Neural progenitor cell (in vitro differentiated cells): ENCODE measurements around the gene TRPM2. TPM values are rescaled to one million over a fixed set of nuclear protein-coding genes. Genes with fewer than 3 reads are reported as not detected.

ENCODE experiments used
- DNase-seq: peaks from one replicate; pipeline ENCODE4 v3.0.0-alpha.2; 2016; ENCODE audit warnings: low spot score
- H2AFZ ChIP-seq: fragments of 200-600 bp; sonication (generic); replicated peaks from 2 replicates; pipeline ENCODE4 v1.6.1; 2016; ENCODE audit warnings: antibody characterized with exemption
- H3F3A ChIP-seq: fragments of 200-600 bp; sonication (generic); 2 replicates; pipeline ENCODE4 v1.6.1; 2016; ENCODE audit warnings: antibody characterized with exemption, low read depth
- H3K27ac ChIP-seq: fragments of 200-600 bp; sonication (generic); 2 replicates; pipeline ENCODE4 v1.5.1; 2016; ENCODE audit warnings: mild to moderate bottlenecking
- H3K27me3 ChIP-seq: fragments of 200-600 bp; sonication (generic); 2 replicates; pipeline ENCODE4 v1.6.1; 2016; ENCODE audit warnings: mild to moderate bottlenecking, moderate library complexity
- H3K36me3 ChIP-seq: fragments of 200-600 bp; sonication (generic); 2 replicates; pipeline ENCODE4 v1.5.1; 2016
- H3K4me1 ChIP-seq: fragments of 200-600 bp; sonication (generic); 2 replicates; pipeline ENCODE4 v1.6.1; 2016; ENCODE audit warnings: mixed run types
- H3K4me2 ChIP-seq: fragments of 200-600 bp; sonication (generic); 2 replicates; pipeline ENCODE4 v1.6.1; 2016
- H3K4me3 ChIP-seq: fragments of 200-600 bp; sonication (generic); 2 replicates; pipeline ENCODE4 v1.5.1; 2016
- H3K79me2 ChIP-seq: fragments of 200-600 bp; sonication (generic); 2 replicates; pipeline ENCODE4 v1.6.1; 2016; ENCODE audit warnings: low read depth
- H3K9ac ChIP-seq: fragments of 200-600 bp; sonication (generic); 2 replicates; pipeline ENCODE4 v1.6.1; 2016
- H3K9me3 ChIP-seq: fragments of 200-600 bp; sonication (generic); 2 replicates; pipeline ENCODE4 v1.5.1; 2016; ENCODE audit warnings: low read depth
- H4K20me1 ChIP-seq: fragments of 200-600 bp; sonication (generic); 2 replicates; pipeline ENCODE4 v1.6.1; 2016; ENCODE audit warnings: low read depth
- H3K27ac Mint-ChIP-seq: 3 replicates; pipeline ENCODE4 v1.8.0; 2021; ENCODE audit warnings: mixed read lengths
- H3K27me3 Mint-ChIP-seq: 2 replicates; pipeline ENCODE4 v1.8.0; 2022; ENCODE audit warnings: low read depth, mild to moderate bottlenecking, inconsistent platforms, moderate library complexity, mixed read lengths; ENCODE audit not compliant: insufficient read depth
- H3K36me3 Mint-ChIP-seq: 3 replicates; pipeline ENCODE4 v1.8.0; 2021; ENCODE audit warnings: mixed read lengths
- H3K4me1 Mint-ChIP-seq: 3 replicates; pipeline ENCODE4 v1.8.0; 2021; ENCODE audit warnings: mixed read lengths
- H3K4me3 Mint-ChIP-seq: 3 replicates; pipeline ENCODE4 v1.8.0; 2021; ENCODE audit warnings: mild to moderate bottlenecking, moderate library complexity, mixed read lengths
- H3K9me3 Mint-ChIP-seq: 3 replicates; pipeline ENCODE4 v1.8.0; 2020; ENCODE audit warnings: mixed read lengths
- EZH2 ChIP-seq: fragments of 200-600 bp; sonication (generic); IDR thresholded peaks from 2 replicates; pipeline ENCODE4 v1.6.1; 2017; ENCODE audit warnings: antibody characterized with exemption, mild to moderate bottlenecking, moderate library complexity
- EZH2phosphoT487 ChIP-seq: fragments of 200-600 bp; sonication (generic); IDR thresholded peaks from 2 replicates; pipeline ENCODE4 v1.6.1; 2017; ENCODE audit warnings: antibody characterized with exemption
- total RNA-seq: library from RNA; depleted of rRNA; stranded (reverse); fragments of >200 nt; gene quantifications from 2 replicates; pipeline ENCODE4 v1.2.3, GENCODE V29; 2015; ENCODE audit warnings: low replicate concordance
- TF ChIP-seq, protein P1 (sequence below): fragments of 200-600 bp; sonication (generic); IDR thresholded peaks from 2 replicates; pipeline ENCODE4 v1.5.1; 2017; ENCODE audit warnings: antibody characterized with exemption, mild to moderate bottlenecking

TRPM2 gene
- total RNA-seq, 1 donor from 2014 or later = not detected

DNA sequence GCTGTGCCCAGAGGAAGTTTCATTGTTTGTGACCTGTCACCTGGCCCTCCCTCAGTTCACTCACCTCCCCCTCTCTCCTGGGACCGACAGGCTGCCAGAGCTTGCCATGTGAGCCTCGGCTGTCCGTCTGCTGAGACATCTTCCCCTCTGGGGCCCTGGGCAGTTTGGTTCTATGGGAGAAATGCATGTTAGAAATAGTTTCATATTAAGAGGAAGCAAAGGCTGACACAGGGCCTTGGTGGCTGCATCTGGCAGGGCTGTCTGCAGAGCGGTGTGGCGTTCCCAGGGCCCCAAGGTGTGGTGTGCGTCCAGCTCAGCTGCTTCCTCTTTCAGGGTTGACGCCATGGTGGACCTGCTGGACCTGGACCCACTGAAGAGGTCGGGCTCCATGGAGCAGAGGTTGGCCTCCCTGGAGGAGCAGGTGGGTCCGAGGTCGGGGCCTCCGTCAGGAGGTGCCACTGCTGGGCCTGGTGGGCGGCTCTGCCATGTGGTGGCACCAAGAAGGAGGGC, 69.9 kb downstream of the TRPM2 start:
- H3K4me1 ChIP-seq = no peaks in the 10 kb centered on the region
- TF ChIP-seq, protein P1, sequence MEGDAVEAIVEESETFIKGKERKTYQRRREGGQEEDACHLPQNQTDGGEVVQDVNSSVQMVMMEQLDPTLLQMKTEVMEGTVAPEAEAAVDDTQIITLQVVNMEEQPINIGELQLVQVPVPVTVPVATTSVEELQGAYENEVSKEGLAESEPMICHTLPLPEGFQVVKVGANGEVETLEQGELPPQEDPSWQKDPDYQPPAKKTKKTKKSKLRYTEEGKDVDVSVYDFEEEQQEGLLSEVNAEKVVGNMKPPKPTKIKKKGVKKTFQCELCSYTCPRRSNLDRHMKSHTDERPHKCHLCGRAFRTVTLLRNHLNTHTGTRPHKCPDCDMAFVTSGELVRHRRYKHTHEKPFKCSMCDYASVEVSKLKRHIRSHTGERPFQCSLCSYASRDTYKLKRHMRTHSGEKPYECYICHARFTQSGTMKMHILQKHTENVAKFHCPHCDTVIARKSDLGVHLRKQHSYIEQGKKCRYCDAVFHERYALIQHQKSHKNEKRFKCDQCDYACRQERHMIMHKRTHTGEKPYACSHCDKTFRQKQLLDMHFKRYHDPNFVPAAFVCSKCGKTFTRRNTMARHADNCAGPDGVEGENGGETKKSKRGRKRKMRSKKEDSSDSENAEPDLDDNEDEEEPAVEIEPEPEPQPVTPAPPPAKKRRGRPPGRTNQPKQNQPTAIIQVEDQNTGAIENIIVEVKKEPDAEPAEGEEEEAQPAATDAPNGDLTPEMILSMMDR = no peak
- H3K9ac ChIP-seq = no peak overlapping the region
- no peaks in the 10 kb centered on the region for H3K27me3 ChIP-seq
- no peak overlapping the region for H3K4me2 ChIP-seq
- H3K36me3 ChIP-seq = no peaks in the 10 kb centered on the region
- H3K27ac Mint-ChIP-seq = peak overlapping the region; percentile 39
- H2AFZ ChIP-seq = no peak overlapping the region
- H3K4me3 ChIP-seq = no peak overlapping the region
- H3K9me3 ChIP-seq = no peaks in the 10 kb centered on the region
- no peak overlapping the region for H3K27ac ChIP-seq
- DNase-seq = no peak
- peaks cover 4% of the 10 kb centered on the region for H3K27me3 Mint-ChIP-seq
- H4K20me1 ChIP-seq = no peaks in the 10 kb centered on the region
- peaks cover 2% of the 10 kb centered on the region for H3K4me1 Mint-ChIP-seq
- no peaks in the 10 kb centered on the region for H3K79me2 ChIP-seq
- peak overlapping the region; percentile 22 for H3K4me3 Mint-ChIP-seq
- H3F3A ChIP-seq = no peaks in the 10 kb centered on the region
- no peaks in the 10 kb centered on the region for H3K36me3 Mint-ChIP-seq
- H3K9me3 Mint-ChIP-seq = peaks cover 4% of the 10 kb centered on the region

DNA sequence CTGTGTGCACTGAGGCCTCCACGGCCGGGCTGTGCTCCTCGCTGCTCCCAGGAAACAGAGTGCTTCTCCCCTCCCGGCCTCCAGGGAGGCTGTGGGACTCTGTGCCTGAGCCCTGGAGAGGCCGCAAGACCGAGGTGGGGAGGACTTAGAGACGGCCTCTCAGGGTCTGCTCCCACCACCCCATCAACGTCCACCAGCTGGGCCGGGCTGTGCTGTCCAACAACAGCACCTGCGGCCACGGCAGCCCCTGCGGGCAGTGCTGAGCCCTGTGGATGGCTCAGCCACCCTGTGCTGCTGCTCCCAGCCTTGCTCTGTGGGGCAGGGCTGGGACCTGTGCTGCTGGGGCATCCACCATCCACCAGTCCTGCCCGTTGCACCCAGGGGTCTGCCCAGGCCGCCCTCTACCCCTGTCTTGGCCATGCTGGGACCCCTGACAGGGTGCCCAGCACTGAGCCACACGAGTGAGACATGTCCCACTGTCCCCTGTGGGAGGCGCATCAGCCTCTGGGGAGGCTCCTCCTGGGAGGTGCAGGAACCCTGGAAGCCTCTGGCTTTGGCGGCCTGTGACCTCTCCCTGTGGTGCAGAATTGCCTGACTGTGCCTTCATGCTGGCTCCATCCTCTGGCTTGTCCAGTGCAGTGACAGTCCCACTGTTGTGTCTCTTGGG, 70.7 kb downstream of the TRPM2 start:
- H2AFZ ChIP-seq = no peak overlapping the region
- Mint-ChIP-seq H3K4me1 (peaks cover 2% of the 10 kb centered on the region), H3K27ac (no peak overlapping the region), H3K4me3 (no peak overlapping the region), H3K36me3 (no peaks in the 10 kb centered on the region), H3K27me3 (peaks cover 4% of the 10 kb centered on the region), H3K9me3 (peaks cover 7% of the 10 kb centered on the region)
- no peak for DNase-seq
- no peaks in the 10 kb centered on the region for H3F3A ChIP-seq
- no peaks in the 10 kb centered on the region for H3K79me2 ChIP-seq
- no peak overlapping the region for H3K4me2 ChIP-seq
- H4K20me1 ChIP-seq = no peaks in the 10 kb centered on the region
- H3K4me3 ChIP-seq = no peak overlapping the region
- no peaks in the 10 kb centered on the region for H3K4me1 ChIP-seq
- H3K9me3 ChIP-seq = no peaks in the 10 kb centered on the region
- H3K27ac ChIP-seq = no peak overlapping the region
- no peaks in the 10 kb centered on the region for H3K36me3 ChIP-seq
- TF ChIP-seq EZH2 = no peak
- TF ChIP-seq, protein P1 = no peak
- no peak for TF ChIP-seq EZH2phosphoT487
- no peaks in the 10 kb centered on the region for H3K27me3 ChIP-seq
- H3K9ac ChIP-seq = no peak overlapping the region

DNA sequence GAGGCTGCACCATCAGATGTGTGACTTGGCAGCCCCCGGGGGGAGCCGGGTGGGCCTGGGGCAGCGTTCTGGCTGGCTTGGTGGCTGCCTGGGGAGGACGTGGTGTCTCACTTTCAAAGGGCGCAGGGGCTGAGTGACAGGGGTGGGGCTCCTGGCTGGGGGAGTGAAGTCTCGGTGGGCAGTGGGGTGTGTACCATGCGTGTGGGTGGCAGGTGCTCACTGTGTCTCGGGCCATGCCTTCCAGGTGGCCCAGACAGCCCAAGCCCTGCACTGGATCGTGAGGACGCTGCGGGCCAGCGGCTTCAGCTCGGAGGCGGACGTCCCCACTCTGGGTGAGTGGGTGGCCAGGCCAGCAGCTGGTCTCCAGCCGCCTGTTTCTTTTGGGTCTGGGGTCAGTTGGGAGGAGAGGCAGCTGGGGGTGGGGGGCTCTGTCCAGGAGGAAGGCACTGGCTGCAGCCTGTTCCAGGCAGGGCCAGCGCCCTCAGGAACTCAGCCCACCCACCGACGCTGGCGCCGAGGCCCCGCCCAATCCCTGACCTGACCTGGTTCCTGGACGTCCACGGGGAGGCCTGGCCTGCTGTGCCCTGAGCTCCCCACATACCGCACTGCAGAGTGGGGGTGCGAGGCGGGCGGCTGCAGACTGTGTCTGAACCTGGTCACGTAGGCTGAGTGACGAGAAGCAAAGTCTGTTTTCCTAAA, 71.3 kb downstream of the TRPM2 start:
- H3K27ac Mint-ChIP-seq = no peak overlapping the region
- Histone ChIP-seq H3K36me3 (no peaks in the 10 kb centered on the region), H3K27ac (no peak overlapping the region), H3K9ac (no peak overlapping the region), H3K4me1 (no peaks in the 10 kb centered on the region), H4K20me1 (no peaks in the 10 kb centered on the region), H3K9me3 (no peaks in the 10 kb centered on the region), H3F3A (no peaks in the 10 kb centered on the region), H3K4me3 (no peak overlapping the region), H3K27me3 (no peaks in the 10 kb centered on the region), H3K79me2 (no peaks in the 10 kb centered on the region), H3K4me2 (no peak overlapping the region), H2AFZ (peak overlapping the region; percentile 5)
- DNase-seq = no peak
- H3K4me1 Mint-ChIP-seq = peaks cover 2% of the 10 kb centered on the region
- no peak overlapping the region for H3K4me3 Mint-ChIP-seq
- H3K27me3 Mint-ChIP-seq = peaks cover 4% of the 10 kb centered on the region
- no peaks in the 10 kb centered on the region for H3K36me3 Mint-ChIP-seq
- TF ChIP-seq EZH2 (no peak), EZH2phosphoT487 (no peak)
- TF ChIP-seq, protein P1 = no peak
- peaks cover 5% of the 10 kb centered on the region for H3K9me3 Mint-ChIP-seq
